SK-N-SH treated with all-trans-retinoic acid at 6 μM for 48 hours (cell line): Measurements from ENCODE around the gene LPP.

Experiments used
- ATAC-seq: fragments of 200-7000 bp; cut with Tn5 transposase; 3 replicates; pipeline ENCODE4 v1.9.1; 2020; ENCODE audit warnings: mild to moderate bottlenecking, moderate library complexity
- BACH2 ChIP-seq: fragments of 250-450 bp; sonication (Bioruptor Pico); IDR thresholded peaks from 2 replicates; pipeline ENCODE4 v1.9.0; 2021; ENCODE audit warnings: mild to moderate bottlenecking, borderline replicate concordance
- ESRRG ChIP-seq: fragments of 250-450 bp; sonication (Bioruptor Pico); IDR thresholded peaks from 2 replicates; pipeline ENCODE4 v1.6.1; 2021; ENCODE audit warnings: mild to moderate bottlenecking
- ISL1 ChIP-seq: fragments of 250-450 bp; sonication (Bioruptor Pico); IDR thresholded peaks from 2 replicates; pipeline ENCODE4 v2.1.2; 2022; ENCODE audit warnings: mild to moderate bottlenecking, moderate library complexity
- OSR1 ChIP-seq: fragments of 250-450 bp; sonication (Bioruptor Pico); IDR thresholded peaks from 2 replicates; pipeline ENCODE4 v1.8.0; 2022; ENCODE audit warnings: moderate library complexity, mild to moderate bottlenecking, inconsistent platforms
- POU6F1 ChIP-seq: fragments of 250-450 bp; sonication (Bioruptor Pico); IDR thresholded peaks from 2 replicates; pipeline ENCODE4 v1.8.0; 2021; ENCODE audit warnings: low read depth, mild to moderate bottlenecking, moderate library complexity, borderline replicate concordance
- PPARA ChIP-seq: fragments of 250-450 bp; sonication (Bioruptor Pico); IDR thresholded peaks from 2 replicates; pipeline ENCODE4 v1.5.0; 2020; ENCODE audit warnings: mild to moderate bottlenecking, borderline replicate concordance
- RARB ChIP-seq: fragments of 250-450 bp; sonication (Bioruptor Pico); IDR thresholded peaks from 2 replicates; pipeline ENCODE4 v1.8.0; 2021; ENCODE audit warnings: mild to moderate bottlenecking, moderate library complexity
- SNAI2 ChIP-seq: fragments of 250-450 bp; sonication (Bioruptor Pico); IDR thresholded peaks from 2 replicates; pipeline ENCODE4 v1.5.0; 2020; ENCODE audit warnings: mild to moderate bottlenecking, moderate library complexity
- TOX ChIP-seq: fragments of 250-450 bp; sonication (Bioruptor Pico); IDR thresholded peaks from 2 replicates; pipeline ENCODE4 v1.8.0; 2021; ENCODE audit warnings: mild to moderate bottlenecking, moderate library complexity, borderline replicate concordance
- TSHZ2 ChIP-seq: fragments of 250-450 bp; sonication (Bioruptor Pico); IDR thresholded peaks from 2 replicates; pipeline ENCODE4 v1.5.0; 2020; ENCODE audit warnings: mild to moderate bottlenecking, moderate library complexity
- ZC3H10 ChIP-seq: fragments of 250-450 bp; sonication (Bioruptor Pico); IDR thresholded peaks from 2 replicates; pipeline ENCODE4 v1.5.1; 2021; ENCODE audit warnings: mild to moderate bottlenecking, moderate library complexity
- ZFP3 ChIP-seq: fragments of 250-450 bp; sonication (Bioruptor Pico); IDR thresholded peaks from 2 replicates; pipeline ENCODE4 v1.5.0; 2020; ENCODE audit warnings: mild to moderate bottlenecking, moderate library complexity
- ZNF565 ChIP-seq: fragments of 450-650 bp; formaldehyde crosslinking; conservative IDR thresholded peaks from 2 replicates; pipeline ENCODE4 v1.5.0; 2020; ENCODE audit warnings: low read depth, mild to moderate bottlenecking, moderate library complexity
- ZNF70 ChIP-seq: fragments of 450-650 bp; formaldehyde crosslinking; IDR thresholded peaks from 2 replicates; pipeline ENCODE4 v1.5.0; 2020; ENCODE audit warnings: mild to moderate bottlenecking, moderate library complexity
- ZNF8 ChIP-seq: fragments of 450-650 bp; formaldehyde crosslinking; IDR thresholded peaks from 2 replicates; pipeline ENCODE4 v1.5.0; 2020; ENCODE audit warnings: mild to moderate bottlenecking, moderate library complexity
- TF ChIP-seq, protein P1 (sequence below): fragments of 250-450 bp; sonication (Bioruptor Pico); IDR thresholded peaks from 2 replicates; pipeline ENCODE4 v1.5.1; 2020; ENCODE audit warnings: low read depth, mild to moderate bottlenecking, moderate library complexity
- TF ChIP-seq, protein P2 (sequence below): fragments of 250-450 bp; sonication (Bioruptor Pico); IDR thresholded peaks from 2 replicates; pipeline ENCODE4 v1.5.1; 2021; ENCODE audit warnings: mild to moderate bottlenecking, moderate library complexity
- TF ChIP-seq, protein P3 (sequence below): fragments of 250-450 bp; sonication (Bioruptor Pico); IDR thresholded peaks from 2 replicates; pipeline ENCODE4 v1.8.0; 2020; ENCODE audit warnings: mild to moderate bottlenecking, moderate library complexity, borderline replicate concordance

The LPP gene

DNA sequence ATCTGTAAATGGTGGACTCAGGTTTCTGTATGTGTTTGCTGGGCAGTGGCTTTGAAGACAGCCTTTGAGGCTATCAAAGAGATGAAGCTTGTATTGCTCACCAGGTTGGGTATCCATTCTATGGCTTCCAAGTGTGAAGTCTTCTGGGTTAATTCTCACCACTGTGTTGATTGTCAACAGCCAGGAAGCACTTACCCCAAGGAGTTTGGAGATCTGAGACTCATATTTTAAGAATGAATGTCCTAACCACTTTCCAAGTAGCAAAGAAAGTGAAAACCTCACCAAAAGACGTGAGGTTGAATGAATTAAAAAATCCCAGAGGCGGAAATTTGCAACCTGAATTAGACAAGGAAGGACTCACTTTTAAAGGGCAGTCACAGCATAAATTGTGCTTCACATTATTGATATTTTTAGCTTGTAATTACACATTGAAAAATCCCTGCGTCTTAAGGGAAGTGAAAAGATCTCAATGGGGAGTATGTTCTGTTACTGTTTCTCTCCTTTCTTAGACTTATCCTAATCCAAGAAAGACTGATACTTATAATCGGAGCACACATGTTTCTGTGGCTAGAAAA is 713.8 kb downstream of the LPP start:
- TF ChIP-seq, protein P1, sequence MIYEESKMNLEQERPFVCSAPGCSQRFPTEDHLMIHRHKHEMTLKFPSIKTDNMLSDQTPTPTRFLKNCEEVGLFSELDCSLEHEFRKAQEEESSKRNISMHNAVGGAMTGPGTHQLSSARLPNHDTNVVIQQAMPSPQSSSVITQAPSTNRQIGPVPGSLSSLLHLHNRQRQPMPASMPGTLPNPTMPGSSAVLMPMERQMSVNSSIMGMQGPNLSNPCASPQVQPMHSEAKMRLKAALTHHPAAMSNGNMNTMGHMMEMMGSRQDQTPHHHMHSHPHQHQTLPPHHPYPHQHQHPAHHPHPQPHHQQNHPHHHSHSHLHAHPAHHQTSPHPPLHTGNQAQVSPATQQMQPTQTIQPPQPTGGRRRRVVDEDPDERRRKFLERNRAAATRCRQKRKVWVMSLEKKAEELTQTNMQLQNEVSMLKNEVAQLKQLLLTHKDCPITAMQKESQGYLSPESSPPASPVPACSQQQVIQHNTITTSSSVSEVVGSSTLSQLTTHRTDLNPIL (CRISPR knock-in tag): no peak
- TF ChIP-seq ZC3H10: no peak
- no peak for ATAC-seq

GRCh38 chr3:188868803-188869202 is 714.8 kb downstream of the LPP start:
- ATAC-seq: no peak
- no peak for TF ChIP-seq ZNF8
- TF ChIP-seq ZNF70 (CRISPR knock-in tag): no peak
- no peak for TF ChIP-seq POU6F1 (CRISPR knock-in tag)
- TF ChIP-seq, protein P2, sequence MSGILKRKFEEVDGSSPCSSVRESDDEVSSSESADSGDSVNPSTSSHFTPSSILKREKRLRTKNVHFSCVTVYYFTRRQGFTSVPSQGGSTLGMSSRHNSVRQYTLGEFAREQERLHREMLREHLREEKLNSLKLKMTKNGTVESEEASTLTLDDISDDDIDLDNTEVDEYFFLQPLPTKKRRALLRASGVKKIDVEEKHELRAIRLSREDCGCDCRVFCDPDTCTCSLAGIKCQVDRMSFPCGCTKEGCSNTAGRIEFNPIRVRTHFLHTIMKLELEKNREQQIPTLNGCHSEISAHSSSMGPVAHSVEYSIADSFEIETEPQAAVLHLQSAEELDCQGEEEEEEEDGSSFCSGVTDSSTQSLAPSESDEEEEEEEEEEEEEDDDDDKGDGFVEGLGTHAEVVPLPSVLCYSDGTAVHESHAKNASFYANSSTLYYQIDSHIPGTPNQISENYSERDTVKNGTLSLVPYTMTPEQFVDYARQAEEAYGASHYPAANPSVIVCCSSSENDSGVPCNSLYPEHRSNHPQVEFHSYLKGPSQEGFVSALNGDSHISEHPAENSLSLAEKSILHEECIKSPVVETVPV (CRISPR knock-in tag): no peak
- TF ChIP-seq ZC3H10: no peak
- no peak for TF ChIP-seq RARB (CRISPR knock-in tag)
- no peak for TF ChIP-seq TOX (CRISPR knock-in tag)
- TF ChIP-seq TSHZ2 (CRISPR knock-in tag): no peak
- no peak for TF ChIP-seq ESRRG (CRISPR knock-in tag)
- TF ChIP-seq, protein P1 (CRISPR knock-in tag): no peak
- TF ChIP-seq ZFP3: no peak
- TF ChIP-seq, protein P3, sequence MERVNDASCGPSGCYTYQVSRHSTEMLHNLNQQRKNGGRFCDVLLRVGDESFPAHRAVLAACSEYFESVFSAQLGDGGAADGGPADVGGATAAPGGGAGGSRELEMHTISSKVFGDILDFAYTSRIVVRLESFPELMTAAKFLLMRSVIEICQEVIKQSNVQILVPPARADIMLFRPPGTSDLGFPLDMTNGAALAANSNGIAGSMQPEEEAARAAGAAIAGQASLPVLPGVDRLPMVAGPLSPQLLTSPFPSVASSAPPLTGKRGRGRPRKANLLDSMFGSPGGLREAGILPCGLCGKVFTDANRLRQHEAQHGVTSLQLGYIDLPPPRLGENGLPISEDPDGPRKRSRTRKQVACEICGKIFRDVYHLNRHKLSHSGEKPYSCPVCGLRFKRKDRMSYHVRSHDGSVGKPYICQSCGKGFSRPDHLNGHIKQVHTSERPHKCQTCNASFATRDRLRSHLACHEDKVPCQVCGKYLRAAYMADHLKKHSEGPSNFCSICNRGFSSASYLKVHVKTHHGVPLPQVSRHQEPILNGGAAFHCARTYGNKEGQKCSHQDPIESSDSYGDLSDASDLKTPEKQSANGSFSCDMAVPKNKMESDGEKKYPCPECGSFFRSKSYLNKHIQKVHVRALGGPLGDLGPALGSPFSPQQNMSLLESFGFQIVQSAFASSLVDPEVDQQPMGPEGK (CRISPR knock-in tag): no peak
- TF ChIP-seq OSR1 (CRISPR knock-in tag): no peak
- TF ChIP-seq ISL1: no peak
- no peak for TF ChIP-seq SNAI2 (CRISPR knock-in tag)
- no peak for TF ChIP-seq BACH2 (CRISPR knock-in tag)
- TF ChIP-seq PPARA (CRISPR knock-in tag): no peak
- no peak for TF ChIP-seq ZNF565 (CRISPR knock-in tag)

DNA sequence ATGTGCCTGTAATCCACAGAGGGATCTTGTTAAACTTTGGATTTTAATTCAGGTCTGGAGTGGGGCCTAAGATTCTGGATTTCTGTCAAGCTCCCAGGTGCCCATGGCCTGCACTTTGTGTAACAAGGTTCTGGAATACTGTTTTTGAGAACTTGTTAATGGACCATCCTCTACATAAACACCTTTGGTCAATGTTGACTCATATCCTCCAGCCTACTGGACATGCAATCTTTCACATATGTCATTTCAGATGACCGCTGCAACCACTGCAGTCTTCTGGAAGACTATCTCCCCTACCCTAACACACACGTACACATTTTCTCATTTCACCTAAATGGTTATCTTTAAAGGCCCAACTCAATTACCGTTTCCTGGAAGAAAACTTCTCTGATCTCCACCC is 715.7 kb downstream of the LPP start:
- TF ChIP-seq POU6F1 (CRISPR knock-in tag): no peak
- no peak for TF ChIP-seq ZFP3
- no peak for TF ChIP-seq SNAI2 (CRISPR knock-in tag)
- no peak for TF ChIP-seq ESRRG (CRISPR knock-in tag)
- ATAC-seq: no peak
